GM23248 (cell line): ENCODE results near the gene WWOX. TPM values are rescaled to one million over a fixed set of nuclear protein-coding genes. Genes with fewer than 3 reads are reported as not detected.

ENCODE experiments used
- DNase-seq: peaks from one replicate; pipeline ENCODE4 v3.0.0-alpha.2; 2015
- H2AFZ ChIP-seq: fragments of 200-600 bp; sonication (generic); 2 replicates; pipeline ENCODE4 v1.6.1; 2016; ENCODE audit warnings: antibody characterized with exemption
- H3F3A ChIP-seq: fragments of 200-600 bp; sonication (generic); 2 replicates; pipeline ENCODE4 v1.6.1; 2016; ENCODE audit warnings: mild to moderate bottlenecking, antibody characterized with exemption, mixed run types; ENCODE audit not compliant: insufficient read depth
- H3K27ac ChIP-seq: fragments of 200-600 bp; sonication (generic); 2 replicates; pipeline ENCODE4 v1.5.1; 2016; ENCODE audit warnings: mild to moderate bottlenecking
- H3K27me3 ChIP-seq: fragments of 200-600 bp; sonication (generic); replicated peaks from 2 replicates; pipeline ENCODE4 v1.6.1; 2016; ENCODE audit warnings: mild to moderate bottlenecking; ENCODE audit not compliant: insufficient read depth
- H3K36me3 ChIP-seq: fragments of 200-600 bp; sonication (generic); 2 replicates; pipeline ENCODE4 v1.6.1; 2016; ENCODE audit warnings: low read depth, mild to moderate bottlenecking
- H3K4me1 ChIP-seq: fragments of 200-600 bp; sonication (generic); 2 replicates; pipeline ENCODE4 v1.6.1; 2016; ENCODE audit warnings: mild to moderate bottlenecking; ENCODE audit not compliant: insufficient read depth
- H3K4me2 ChIP-seq: fragments of 200-600 bp; sonication (generic); one replicate; pipeline ENCODE4 v1.6.1; 2016; ENCODE audit warnings: mild to moderate bottlenecking; ENCODE audit not compliant: unreplicated experiment
- H3K4me3 ChIP-seq: fragments of 200-600 bp; sonication (generic); 2 replicates; pipeline ENCODE4 v1.5.1; 2016; ENCODE audit warnings: mild to moderate bottlenecking
- H3K79me2 ChIP-seq: fragments of 200-600 bp; sonication (generic); 2 replicates; pipeline ENCODE4 v1.6.1; 2016; ENCODE audit warnings: mild to moderate bottlenecking; ENCODE audit not compliant: insufficient read depth
- H3K9ac ChIP-seq: fragments of 200-600 bp; sonication (generic); 2 replicates; pipeline ENCODE4 v1.6.1; 2016; ENCODE audit warnings: mild to moderate bottlenecking
- H3K9me2 ChIP-seq: fragments of 200-600 bp; sonication (generic); 2 replicates; pipeline ENCODE4 v1.6.1; 2016; ENCODE audit warnings: mixed run types, mild to moderate bottlenecking, moderate library complexity; ENCODE audit not compliant: insufficient read depth
- H3K9me3 ChIP-seq: fragments of 200-600 bp; sonication (generic); one replicate; pipeline ENCODE4 v1.6.1; 2017; ENCODE audit warnings: low read depth
- H4K20me1 ChIP-seq: fragments of 200-600 bp; sonication (generic); 2 replicates; pipeline ENCODE4 v1.6.0; 2016; ENCODE audit not compliant: insufficient read depth
- EZH2 ChIP-seq: fragments of 200-600 bp; sonication (generic); IDR thresholded peaks from 2 replicates; pipeline ENCODE4 v1.6.1; 2018; ENCODE audit warnings: antibody characterized with exemption, mild to moderate bottlenecking; ENCODE audit not compliant: insufficient read depth, poor library complexity, severe bottlenecking
- EZH2phosphoT487 ChIP-seq: fragments of 200-600 bp; sonication (generic); IDR thresholded peaks from 2 replicates; pipeline ENCODE4 v1.6.1; 2018; ENCODE audit warnings: antibody characterized with exemption, moderate library complexity, mild to moderate bottlenecking, low read depth; ENCODE audit not compliant: insufficient read depth
- WGBS, 2 experiments: methylation state at CpG; one replicate each; pipeline ENCODE4 v1.1.6; 2015 to 2017; ENCODE audit warnings: low lambda C conversion rate in 2 of 2, low coverage in 1 of 2; ENCODE audit errors: missing lambda C conversion rate in 2 of 2; 5-methylcytosine and 5-hydroxymethylcytosine counted together
- in situ Hi-C: fragments of 300-500 bp; cut with MboI; formaldehyde crosslinking; loops from 2 replicates; pipeline ENCODE4 v1.15.0; 2020
- polyA plus RNA-seq: library from polyadenylated mRNA; unstranded; fragments of >200 nt; fragmentation: Nextera tagmentation; extraction: Ambion mirVana; gene quantifications from 2 replicates; pipeline ENCODE4 v1.2.1, GENCODE V29; 2016
- total RNA-seq: library from RNA; depleted of rRNA; stranded (reverse); fragments of >200 nt; shearing (Covaris generic); gene quantifications from 2 replicates; pipeline ENCODE4 v1.2.3, GENCODE V29; 2014

WWOX gene
- total and polyA plus RNA-seq, 2 experiments from 2014 or later, result 4.5 to 6.6 TPM

DNA sequence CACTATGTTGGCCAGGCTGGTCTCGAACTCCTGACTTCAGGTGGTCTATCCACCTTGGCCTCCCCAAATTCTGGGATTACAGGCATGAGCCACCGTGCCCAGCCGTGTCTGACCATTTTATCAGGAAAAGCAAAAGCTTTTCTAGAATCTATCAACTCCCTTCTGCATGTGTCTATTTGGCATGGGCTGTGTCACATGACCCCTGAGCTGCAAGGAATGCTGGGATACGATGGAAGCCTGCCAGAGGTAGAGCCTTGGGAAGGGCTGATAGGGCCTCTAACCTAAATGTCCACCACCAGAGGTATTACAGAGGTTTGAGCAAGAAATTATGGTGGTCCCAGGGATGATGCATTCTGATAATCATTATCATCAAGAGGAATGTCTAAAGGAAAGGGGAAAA, 616.2 kb downstream of the WWOX start:
- Histone ChIP-seq H3K27ac (no peak overlapping the region), H3F3A (no peaks in the 10 kb centered on the region), H3K4me2 (no peak overlapping the region), H3K27me3 (no peaks in the 10 kb centered on the region), H3K9me3 (no peaks in the 10 kb centered on the region), H3K79me2 (no peaks in the 10 kb centered on the region), H2AFZ (no peak overlapping the region), H3K4me3 (no peak overlapping the region), H3K4me1 (no peaks in the 10 kb centered on the region), H4K20me1 (no peaks in the 10 kb centered on the region), H3K9me2 (no peaks in the 10 kb centered on the region), H3K9ac (no peak overlapping the region), H3K36me3 (no peaks in the 10 kb centered on the region)
- in situ Hi-C loops, result no loop called here
- 57 to 66% methylated on average over 4 of the region's 4 CpGs for WGBS, 2 experiments
- DNase-seq, result no peak
- no peak for TF ChIP-seq EZH2phosphoT487
- no peak for TF ChIP-seq EZH2

- WGBS, 2 experiments, result 36 to 37% methylated on average over 2 of the region's 2 CpGs
- H2AFZ ChIP-seq, result no peak overlapping the region
- DNase-seq, result no peak
- no peak overlapping the region for H3K4me3 ChIP-seq
- H3K79me2 ChIP-seq, result no peaks in the 10 kb centered on the region
- H3K27me3 ChIP-seq, result no peaks in the 10 kb centered on the region
- no peaks in the 10 kb centered on the region for H4K20me1 ChIP-seq
- H3K9ac ChIP-seq, result no peak overlapping the region
- no peak overlapping the region for H3K4me2 ChIP-seq
- H3K4me1 ChIP-seq, result no peaks in the 10 kb centered on the region
- H3K9me3 ChIP-seq, result no peaks in the 10 kb centered on the region
- no peaks in the 10 kb centered on the region for H3K9me2 ChIP-seq
- H3F3A ChIP-seq, result no peaks in the 10 kb centered on the region
- H3K27ac ChIP-seq, result no peak overlapping the region
- in situ Hi-C loops, result no loop called here
- no peak for TF ChIP-seq EZH2phosphoT487
- TF ChIP-seq EZH2, result no peak
- H3K36me3 ChIP-seq, result no peaks in the 10 kb centered on the region
Measured at GRCh38 chr16:78718141-78718540, 618.7 kb downstream of the WWOX start.

DNA sequence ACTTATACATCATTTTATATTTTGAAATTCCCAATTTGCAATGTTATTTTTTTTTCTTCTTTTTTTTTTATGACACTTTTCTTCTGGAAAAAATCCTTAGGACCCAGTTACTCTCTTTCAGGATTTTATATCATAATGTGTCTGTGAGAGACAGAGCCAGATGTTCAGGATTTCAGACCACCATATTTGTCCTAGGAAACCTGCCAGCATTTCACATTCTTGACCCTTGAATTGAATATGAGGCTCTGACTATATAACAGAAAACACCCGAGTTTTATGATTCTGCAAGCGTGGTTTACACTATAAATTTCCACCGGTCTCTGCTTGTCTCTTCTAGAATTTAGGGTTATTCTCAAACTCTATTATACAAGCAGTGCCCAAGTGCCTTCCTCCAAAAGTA, 621.0 kb downstream of the WWOX start:
- no peak for DNase-seq
- no peaks in the 10 kb centered on the region for H3K36me3 ChIP-seq
- H3F3A ChIP-seq, result no peaks in the 10 kb centered on the region
- H3K27ac ChIP-seq, result no peak overlapping the region
- H3K27me3 ChIP-seq, result no peaks in the 10 kb centered on the region
- no peaks in the 10 kb centered on the region for H3K9me2 ChIP-seq
- no peak overlapping the region for H3K4me2 ChIP-seq
- 21 to 22% methylated on average over 3 of the region's 3 CpGs for WGBS, 2 experiments
- no peak overlapping the region for H3K9ac ChIP-seq
- H3K79me2 ChIP-seq, result no peaks in the 10 kb centered on the region
- no peaks in the 10 kb centered on the region for H3K9me3 ChIP-seq
- no peak overlapping the region for H2AFZ ChIP-seq
- in situ Hi-C loops, result no loop called here
- no peaks in the 10 kb centered on the region for H3K4me1 ChIP-seq
- H4K20me1 ChIP-seq, result no peaks in the 10 kb centered on the region
- TF ChIP-seq EZH2, result no peak
- TF ChIP-seq EZH2phosphoT487, result no peak
- H3K4me3 ChIP-seq, result no peak overlapping the region

GRCh38 chr16:78727536-78727935, 628.1 kb downstream of the WWOX start:
- TF ChIP-seq EZH2 (no peak), EZH2phosphoT487 (no peak)
- WGBS, 2 experiments, result 49 to 50% methylated on average over 2 of the region's 2 CpGs
- no peaks in the 10 kb centered on the region for H3K36me3 ChIP-seq
- H3K27me3 ChIP-seq, result no peaks in the 10 kb centered on the region
- H3K9me3 ChIP-seq, result no peaks in the 10 kb centered on the region
- no peak overlapping the region for H3K27ac ChIP-seq
- no peak overlapping the region for H3K4me3 ChIP-seq
- H3K9me2 ChIP-seq, result no peaks in the 10 kb centered on the region
- H2AFZ ChIP-seq, result no peak overlapping the region
- H3K79me2 ChIP-seq, result no peaks in the 10 kb centered on the region
- no peaks in the 10 kb centered on the region for H3F3A ChIP-seq
- no peak for DNase-seq
- in situ Hi-C loops, result no loop called here
- H3K4me1 ChIP-seq, result no peaks in the 10 kb centered on the region
- H3K4me2 ChIP-seq, result no peak overlapping the region
- no peak overlapping the region for H3K9ac ChIP-seq
- no peaks in the 10 kb centered on the region for H4K20me1 ChIP-seq

GRCh38 chr16:78729687-78730086, 630.2 kb downstream of the WWOX start:
- TF ChIP-seq EZH2 (no peak), EZH2phosphoT487 (no peak)
- DNase-seq, result no peak

More at GRCh38 chr16:78729687-78730086, 630.2 kb downstream of the WWOX start:
- Histone ChIP-seq H3K79me2 (no peaks in the 10 kb centered on the region), H3K4me3 (no peak overlapping the region), H3F3A (no peaks in the 10 kb centered on the region), H4K20me1 (no peaks in the 10 kb centered on the region), H3K27ac (no peak overlapping the region), H3K9me3 (no peaks in the 10 kb centered on the region), H3K4me1 (no peaks in the 10 kb centered on the region), H3K9ac (no peak overlapping the region), H3K4me2 (no peak overlapping the region), H2AFZ (no peak overlapping the region), H3K27me3 (no peaks in the 10 kb centered on the region), H3K36me3 (no peaks in the 10 kb centered on the region), H3K9me2 (no peaks in the 10 kb centered on the region)
- in situ Hi-C loops, result no loop called here
- 14 to 20% methylated on average over 2 of the region's 2 CpGs for WGBS, 2 experiments
